ENCODE measurements around the gene PDE8A.

PDE8A gene

GRCh38 chr15:85041230-85041629 is 59.6 kb downstream of the PDE8A start:
- no peak for DNase-seq

- DNase-seq: peak; percentile 58
Measured at GRCh38 chr15:85044251-85044853, 62.7 kb downstream of the PDE8A start.

- no peak for DNase-seq
Measured at GRCh38 chr15:85044894-85045293, 63.2 kb downstream of the PDE8A start.

GRCh38 chr15:85045615-85046014 is 64.0 kb downstream of the PDE8A start:
- no peak for DNase-seq

GRCh38 chr15:85047271-85047948 is 65.8 kb downstream of the PDE8A start:
- DNase-seq: peak; percentile 59

GRCh38 chr15:85048430-85048829 is 66.8 kb downstream of the PDE8A start:
- no peak for DNase-seq

- no peak for DNase-seq
Measured at GRCh38 chr15:85049805-85050204, 68.1 kb downstream of the PDE8A start.

- DNase-seq: no peak
Measured at GRCh38 chr15:85059734-85060133, 78.1 kb downstream of the PDE8A start.

GRCh38 chr15:85062560-85062959 is 80.9 kb downstream of the PDE8A start:
- no peak for DNase-seq

- DNase-seq: no peak
Measured at GRCh38 chr15:85063088-85063487, 81.4 kb downstream of the PDE8A start.

GRCh38 chr15:85063522-85064079 is 81.9 kb downstream of the PDE8A start:
- DNase-seq: no peak

GRCh38 chr15:85064710-85065109 is 83.1 kb downstream of the PDE8A start:
- DNase-seq: no peak

- no peak for DNase-seq
Measured at GRCh38 chr15:85071061-85071460, 89.4 kb downstream of the PDE8A start.

GRCh38 chr15:85071504-85071903 is 89.8 kb downstream of the PDE8A start:
- DNase-seq: no peak

- DNase-seq: no peak
Measured at GRCh38 chr15:85072917-85073316, 91.3 kb downstream of the PDE8A start.

GRCh38 chr15:85073556-85074194 is 92.0 kb downstream of the PDE8A start:
- no peak for DNase-seq

GRCh38 chr15:85086855-85087254 is 105.2 kb downstream of the PDE8A start:
- DNase-seq: no peak

- no peak for DNase-seq
Measured at GRCh38 chr15:85088300-85088699, 106.6 kb downstream of the PDE8A start.

- no peak for DNase-seq
Measured at GRCh38 chr15:85089929-85090597, 108.4 kb downstream of the PDE8A start.

- no peak for DNase-seq
Measured at GRCh38 chr15:85091990-85092389, 110.3 kb downstream of the PDE8A start.

- no peak for DNase-seq
Measured at GRCh38 chr15:85094685-85095084, 113.0 kb downstream of the PDE8A start.

- no peak for DNase-seq
Measured at GRCh38 chr15:85095566-85095965, 113.9 kb downstream of the PDE8A start.

- DNase-seq: no peak
Measured at GRCh38 chr15:85097250-85097649, 115.6 kb downstream of the PDE8A start.
